ENCODE measurements around the gene SMARCA2.

Gene SMARCA2

GRCh38 chr9:2039294-2040180 is 24.4 kb downstream of the SMARCA2 start:
- no peak for DNase-seq (ENCODE audit: low spot score)

- DNase-seq (ENCODE audit: low spot score) = no peak
Observed at GRCh38 chr9:2040828-2041227, 25.7 kb downstream of the SMARCA2 start.

- DNase-seq (ENCODE audit: low spot score) = no peak
Observed at GRCh38 chr9:2041736-2042135, 26.6 kb downstream of the SMARCA2 start.

- DNase-seq (ENCODE audit: low spot score) = no peak
Observed at GRCh38 chr9:2043243-2043642, 28.1 kb downstream of the SMARCA2 start.

GRCh38 chr9:2043881-2044462 is 28.8 kb downstream of the SMARCA2 start:
- no peak for DNase-seq (ENCODE audit: low spot score)

GRCh38 chr9:2047144-2047671 is 32.1 kb downstream of the SMARCA2 start:
- DNase-seq (ENCODE audit: low spot score) = no peak

GRCh38 chr9:2047916-2048315 is 32.8 kb downstream of the SMARCA2 start:
- DNase-seq (ENCODE audit: low spot score) = no peak

- DNase-seq (ENCODE audit: low spot score) = no peak
Observed at GRCh38 chr9:2050236-2050635, 35.1 kb downstream of the SMARCA2 start.

- no peak for DNase-seq (ENCODE audit: low spot score)
Observed at GRCh38 chr9:2053883-2054845, 39.0 kb downstream of the SMARCA2 start.

- no peak for DNase-seq (ENCODE audit: low spot score)
Observed at GRCh38 chr9:2055203-2055658, 40.1 kb downstream of the SMARCA2 start.

GRCh38 chr9:2059274-2059929 is 44.3 kb downstream of the SMARCA2 start:
- no peak for DNase-seq (ENCODE audit: low spot score)

GRCh38 chr9:2060424-2060823 is 45.3 kb downstream of the SMARCA2 start:
- no peak for DNase-seq (ENCODE audit: low spot score)

GRCh38 chr9:2065704-2066103 is 50.6 kb downstream of the SMARCA2 start:
- no peak for DNase-seq (ENCODE audit: low spot score)

GRCh38 chr9:2066312-2067273 is 51.4 kb downstream of the SMARCA2 start:
- no peak for DNase-seq (ENCODE audit: low spot score)

GRCh38 chr9:2072752-2073405 is 57.7 kb downstream of the SMARCA2 start:
- DNase-seq (ENCODE audit: low spot score) = no peak

GRCh38 chr9:2082772-2083171 is 67.6 kb downstream of the SMARCA2 start:
- DNase-seq (ENCODE audit: low spot score) = no peak

- DNase-seq (ENCODE audit: low spot score) = no peak
Observed at GRCh38 chr9:2083479-2083878, 68.3 kb downstream of the SMARCA2 start.

- no peak for DNase-seq (ENCODE audit: low spot score)
Observed at GRCh38 chr9:2085716-2086115, 70.6 kb downstream of the SMARCA2 start.

GRCh38 chr9:2086116-2086515 is 71.0 kb downstream of the SMARCA2 start:
- no peak for DNase-seq (ENCODE audit: low spot score)

GRCh38 chr9:2086971-2087370 is 71.8 kb downstream of the SMARCA2 start:
- DNase-seq (ENCODE audit: low spot score) = no peak
